Measurements from ENCODE around the gene NEDD8.
"Not testable (repeated sequence)": the region's sequence is repeated elsewhere in the genome, so short reads cannot be mapped to it uniquely, and the experiment has no call there.

Gene NEDD8

DNA sequence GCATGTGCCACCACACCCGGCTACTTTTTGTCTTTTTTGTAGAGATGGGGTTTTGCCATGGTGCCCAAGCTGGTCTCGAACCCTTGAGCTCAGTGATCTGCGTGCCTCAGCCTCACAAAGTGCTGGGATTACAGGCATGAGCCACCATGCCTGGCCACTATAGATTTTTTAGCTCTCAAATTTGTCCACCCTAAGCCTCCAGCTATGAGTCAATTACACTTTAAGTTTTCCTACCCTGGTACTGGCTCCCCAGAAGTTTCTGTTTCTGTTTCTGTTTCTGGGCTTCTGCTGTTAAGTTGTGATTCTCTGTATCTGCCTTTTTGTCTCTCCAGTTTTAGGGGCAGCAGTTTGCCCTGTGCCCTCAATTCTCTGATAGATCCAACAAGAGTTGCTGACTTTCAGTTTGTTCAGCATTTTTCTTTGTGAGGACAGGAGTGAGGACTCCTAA lies 14.6 kb upstream of the NEDD8 start:
- FAIRE-seq, result no peak

DNA sequence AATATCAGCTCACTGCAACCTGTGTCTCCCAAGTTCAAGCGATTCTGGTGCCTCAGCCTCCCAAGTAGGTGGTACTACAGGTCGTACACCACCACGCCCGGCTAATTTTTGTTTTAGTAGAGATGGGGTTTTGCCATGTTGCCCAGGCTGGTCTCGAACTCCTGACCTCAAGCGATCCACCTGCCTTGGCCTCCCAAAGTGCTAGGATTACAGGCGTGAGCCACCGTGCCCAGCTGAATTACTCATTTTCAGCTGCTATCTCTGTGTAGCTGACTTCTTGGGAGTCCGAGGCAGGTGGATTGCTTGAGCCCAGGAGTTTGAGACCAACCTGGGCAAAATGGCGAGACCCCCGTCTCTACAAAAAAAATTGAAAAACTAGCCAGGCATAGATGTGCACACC lies 13.2 kb upstream of the NEDD8 start:
- not testable (repeated sequence) for FAIRE-seq

DNA sequence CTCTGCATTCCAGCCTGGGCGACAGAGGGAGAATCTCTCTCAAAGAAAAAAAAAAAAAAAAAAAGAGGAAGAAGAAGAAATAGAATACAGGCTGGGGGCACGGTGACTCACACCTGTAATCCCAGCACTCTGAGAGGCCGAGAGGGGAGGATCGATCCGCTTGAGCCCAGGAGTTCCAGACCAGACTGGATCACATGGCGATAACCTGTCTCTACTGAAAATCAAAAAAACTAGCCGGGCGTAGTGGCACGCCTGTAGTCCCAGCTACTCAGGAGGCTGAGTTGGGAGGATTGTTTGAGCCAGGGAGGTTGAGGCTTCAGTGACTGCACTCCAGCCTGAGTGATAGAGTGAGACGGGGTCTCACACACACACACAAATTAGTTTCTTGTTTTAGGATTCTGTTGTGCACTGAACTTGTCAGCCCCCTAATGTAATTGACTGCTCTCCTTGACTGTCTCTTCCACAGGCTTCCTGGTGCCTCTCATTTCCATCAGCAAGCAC lies 11.2 kb upstream of the NEDD8 start:
- no peak for FAIRE-seq

DNA sequence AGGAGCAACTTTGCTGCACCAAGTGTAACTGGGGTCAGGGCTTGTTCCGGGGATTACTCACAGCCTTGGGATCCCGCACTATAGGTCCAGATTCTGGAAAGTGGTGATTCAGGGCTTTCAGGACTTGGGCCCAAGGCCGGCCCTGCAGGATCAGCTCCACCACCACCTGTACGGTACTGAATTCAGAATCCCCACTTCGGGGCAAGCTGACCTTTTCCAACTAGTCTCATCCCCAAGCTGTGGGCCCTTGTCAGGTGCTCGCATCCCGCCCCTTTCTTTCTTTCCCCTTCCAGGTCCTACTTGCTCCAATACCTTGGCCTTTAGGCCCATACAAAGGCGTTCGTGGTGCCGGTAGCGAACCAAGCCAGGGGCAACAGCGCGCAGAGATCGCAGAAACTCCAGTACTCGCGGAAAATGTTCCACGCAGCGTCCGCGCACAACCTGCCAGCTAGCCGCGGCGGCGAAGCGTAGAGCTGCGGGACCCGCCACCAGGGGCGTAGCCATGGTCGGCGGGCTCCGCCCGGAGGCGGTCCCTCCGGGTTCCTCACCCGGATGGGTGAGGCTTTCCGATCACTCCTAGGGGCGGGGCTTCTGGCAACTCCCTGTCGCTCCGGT lies 9.8 kb upstream of the NEDD8 start:
- no peak for FAIRE-seq

DNA sequence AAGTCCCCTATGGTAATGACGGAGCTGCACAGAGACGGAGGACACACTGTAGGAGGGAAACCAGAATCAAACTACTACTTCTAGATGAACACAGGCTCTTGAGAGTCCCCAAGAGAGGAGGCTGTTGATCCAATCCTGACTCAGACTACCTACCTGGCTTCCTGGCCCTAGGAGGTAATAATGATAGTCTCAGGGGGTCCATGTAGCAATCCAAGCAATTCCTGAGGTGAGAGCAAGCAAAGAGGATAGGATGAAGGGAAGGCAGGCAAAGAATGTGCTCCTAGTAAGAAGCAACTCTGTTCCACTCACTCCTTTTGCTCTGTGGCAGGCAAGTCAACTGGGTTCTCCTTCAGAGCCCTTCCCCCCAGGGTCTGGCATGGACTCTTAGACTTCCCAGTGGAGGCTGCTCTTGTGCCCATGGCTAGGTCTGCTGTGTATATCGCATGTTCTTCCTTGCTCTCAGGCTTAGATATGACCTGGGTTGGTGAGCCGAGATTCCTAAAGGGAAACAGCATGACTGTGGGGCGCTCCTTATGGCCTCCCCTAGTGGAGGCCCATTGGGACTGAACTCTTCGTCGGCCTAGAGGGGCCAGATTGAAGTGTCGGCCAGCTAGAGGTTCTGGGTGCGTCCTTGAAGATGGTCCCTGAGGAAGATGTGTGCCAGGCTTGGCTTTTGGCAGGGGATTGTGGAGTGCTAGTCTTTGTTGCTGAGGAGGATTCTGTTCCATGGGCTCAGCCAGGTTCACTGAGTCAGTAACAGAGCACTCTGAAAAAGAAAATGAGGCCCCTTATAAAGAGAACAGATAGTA lies 8.1 kb upstream of the NEDD8 start:
- no peak for FAIRE-seq

DNA sequence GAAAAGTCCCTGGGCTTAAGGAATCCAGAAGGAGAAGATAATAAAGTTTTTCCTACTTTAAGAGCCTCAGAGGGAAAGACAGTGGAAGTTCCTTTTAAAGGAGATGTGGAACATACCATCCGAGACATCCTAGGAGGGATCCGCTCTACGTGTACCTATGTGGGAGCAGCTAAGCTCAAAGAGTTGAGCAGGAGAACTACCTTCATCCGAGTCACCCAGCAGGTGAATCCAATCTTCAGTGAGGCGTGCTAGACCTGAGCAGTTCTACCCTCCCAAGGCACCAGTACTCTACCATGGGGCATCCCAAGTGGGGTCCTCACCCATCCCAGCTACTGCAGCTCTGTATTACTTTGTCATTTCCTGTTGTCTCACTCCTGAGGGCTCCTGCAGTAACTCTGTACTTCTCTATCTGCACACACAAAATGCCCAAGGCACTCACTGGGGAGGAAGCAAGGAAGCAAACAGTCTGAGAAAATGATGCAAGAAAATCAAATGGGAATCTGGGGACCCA lies 6.4 kb upstream of the NEDD8 start:
- no peak for FAIRE-seq

DNA sequence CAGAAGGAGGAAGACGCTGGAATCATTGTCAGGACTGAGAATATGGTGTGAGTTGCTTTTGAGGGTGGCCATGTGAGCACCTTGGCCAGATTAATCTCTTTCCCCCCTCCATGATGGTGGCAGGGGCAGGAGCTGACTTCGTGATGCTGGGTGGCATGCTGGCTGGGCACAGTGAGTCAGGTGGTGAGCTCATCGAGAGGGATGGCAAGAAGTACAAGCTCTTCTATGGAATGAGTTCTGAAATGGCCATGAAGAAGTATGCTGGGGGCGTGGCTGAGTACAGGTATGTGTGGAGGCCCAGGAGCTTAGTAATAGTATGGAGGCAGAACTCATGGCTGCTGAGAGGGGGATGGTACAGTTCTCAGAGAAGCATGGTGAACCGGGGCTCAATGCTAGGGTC lies 6.0 kb upstream of the NEDD8 start:
- FAIRE-seq, result no peak

DNA sequence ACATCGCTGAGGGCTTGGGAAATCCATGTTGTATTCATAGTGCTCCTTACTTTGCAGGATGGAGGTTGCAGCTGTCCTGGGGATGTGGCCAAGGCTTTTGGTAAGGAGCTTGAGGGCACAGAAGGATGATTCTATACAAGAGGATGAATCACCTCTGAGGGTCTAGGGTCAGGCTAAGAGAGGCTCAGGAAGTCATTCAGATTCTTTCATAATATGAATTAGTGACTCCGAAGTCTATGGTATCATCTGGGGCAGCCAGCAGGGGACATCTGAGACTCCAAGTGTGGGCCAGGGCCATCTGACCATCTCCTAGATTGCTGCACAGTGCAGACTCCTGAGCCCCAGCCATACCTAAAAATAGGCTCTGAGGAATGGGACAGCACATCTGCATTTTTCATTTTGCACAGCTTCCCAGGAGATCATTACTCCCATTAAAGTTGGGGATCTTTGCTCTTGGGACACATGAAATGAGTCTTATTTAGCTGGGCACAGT lies 5.3 kb upstream of the NEDD8 start:
- FAIRE-seq, result no peak

DNA sequence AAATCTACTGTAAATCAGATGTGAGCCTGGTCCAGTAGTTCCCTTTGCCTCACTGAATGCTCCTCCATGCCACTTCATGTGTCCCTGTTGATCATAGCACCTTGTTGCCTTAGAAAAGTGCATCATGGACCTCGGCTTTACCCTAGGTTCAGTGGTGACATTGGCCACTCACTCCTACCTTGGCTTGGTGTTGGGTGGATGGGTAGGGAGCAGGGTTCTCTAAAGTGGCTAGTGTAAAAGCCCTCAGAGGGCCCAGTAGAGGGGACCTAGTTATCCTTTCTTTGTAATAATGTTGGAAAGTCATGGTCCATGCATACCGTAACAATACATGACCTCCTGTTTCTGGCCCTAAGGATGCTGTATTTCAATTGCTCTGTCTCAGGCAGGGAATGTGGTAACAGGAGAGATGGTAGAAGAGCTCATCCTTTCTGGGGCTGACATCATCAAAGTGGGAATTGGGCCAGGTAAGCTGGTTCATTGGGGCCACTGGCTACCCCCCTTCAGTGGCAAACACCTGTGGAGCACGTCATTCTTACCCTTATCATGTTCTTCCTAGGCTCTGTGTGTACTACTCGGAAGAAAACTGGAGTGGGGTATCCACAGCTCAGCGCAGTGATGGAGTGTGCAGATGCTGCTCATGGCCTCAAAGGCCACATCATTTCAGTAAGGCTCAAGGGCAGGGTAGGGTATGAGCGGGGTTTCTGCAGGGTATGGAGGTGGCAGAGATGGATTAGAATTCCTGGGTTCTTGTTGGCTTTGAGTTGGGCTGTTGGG lies 4.7 kb upstream of the NEDD8 start:
- FAIRE-seq, result no peak

DNA sequence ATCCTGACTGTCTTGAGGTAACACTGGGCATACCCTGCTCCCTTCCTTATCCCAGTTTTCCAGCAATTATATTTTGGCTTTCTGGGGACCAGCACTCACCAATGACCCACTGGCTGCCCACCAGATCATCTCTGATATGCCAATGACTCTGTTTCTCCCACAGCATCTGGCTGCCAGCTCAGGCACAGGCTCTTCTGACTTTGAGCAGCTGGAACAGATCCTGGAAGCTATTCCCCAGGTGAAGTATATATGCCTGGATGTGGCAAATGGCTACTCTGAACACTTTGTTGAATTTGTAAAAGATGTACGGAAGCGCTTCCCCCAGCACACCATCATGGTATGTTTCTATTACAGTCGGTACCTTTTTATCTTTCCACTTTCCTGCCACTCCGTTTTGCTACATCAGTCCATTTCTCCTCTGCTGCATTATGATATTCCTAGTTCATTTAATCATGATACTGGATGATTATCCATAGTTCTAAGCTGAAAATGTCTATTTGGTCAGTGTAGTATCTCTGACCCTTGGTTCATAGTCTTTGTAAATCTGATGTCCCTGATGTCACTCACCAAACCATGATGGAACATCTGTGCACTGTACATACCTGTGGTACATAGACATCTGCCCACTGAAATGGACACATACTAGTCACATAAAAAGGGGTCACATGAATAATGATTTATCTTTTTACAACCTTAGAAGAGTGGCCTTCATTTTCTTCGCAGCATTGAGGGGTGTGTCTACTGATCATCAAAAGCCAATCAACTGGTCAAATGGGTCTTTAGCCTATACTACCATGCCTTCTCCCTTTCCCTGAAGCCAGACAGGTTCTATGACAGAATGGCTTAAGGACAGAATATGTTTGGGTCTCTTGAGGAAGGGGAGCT lies 3.9 kb upstream of the NEDD8 start:
- no peak for FAIRE-seq

DNA sequence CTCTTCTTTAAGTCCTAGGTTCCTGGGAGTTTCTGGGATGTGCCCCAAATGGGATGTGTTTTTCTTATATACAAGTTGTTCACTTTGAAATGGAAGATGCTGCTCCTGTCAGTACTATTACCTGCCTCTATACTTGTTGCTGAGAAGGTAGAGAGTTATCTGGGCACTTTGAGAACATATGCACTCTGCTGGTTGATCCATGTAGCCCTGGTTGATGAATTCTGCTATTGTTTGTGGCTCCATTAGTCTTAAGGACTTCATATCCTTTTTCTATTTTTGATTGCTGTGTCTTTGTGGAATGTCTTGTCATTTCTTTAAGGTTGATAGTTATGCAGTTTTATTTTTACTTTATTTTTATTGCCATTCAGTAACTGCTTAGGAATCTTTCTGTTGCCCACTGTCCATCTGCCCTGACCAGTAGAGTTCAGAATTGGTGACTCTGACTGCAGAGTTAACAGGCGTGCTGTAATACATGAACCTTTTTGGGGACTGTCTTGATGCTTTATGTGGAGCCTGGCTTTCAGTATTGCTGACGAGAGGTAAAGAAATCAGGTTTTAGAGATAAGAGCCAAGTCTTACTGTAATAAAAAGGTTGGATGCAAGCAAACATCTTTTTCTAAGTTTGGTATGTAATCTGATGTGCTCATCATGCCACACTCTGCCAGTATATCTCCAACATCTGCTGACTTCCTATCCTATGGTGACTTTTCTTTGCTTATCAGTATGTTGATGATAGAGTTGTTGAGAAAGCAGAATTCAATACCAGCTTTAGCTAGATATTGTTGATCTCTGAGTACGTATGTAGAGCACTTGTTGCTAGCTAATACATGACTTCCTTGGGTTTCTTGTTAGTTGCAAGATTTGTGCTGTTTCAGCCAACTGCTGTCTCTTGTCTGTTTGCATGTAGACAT lies 2.2 kb upstream of the NEDD8 start:
- no peak for FAIRE-seq

DNA sequence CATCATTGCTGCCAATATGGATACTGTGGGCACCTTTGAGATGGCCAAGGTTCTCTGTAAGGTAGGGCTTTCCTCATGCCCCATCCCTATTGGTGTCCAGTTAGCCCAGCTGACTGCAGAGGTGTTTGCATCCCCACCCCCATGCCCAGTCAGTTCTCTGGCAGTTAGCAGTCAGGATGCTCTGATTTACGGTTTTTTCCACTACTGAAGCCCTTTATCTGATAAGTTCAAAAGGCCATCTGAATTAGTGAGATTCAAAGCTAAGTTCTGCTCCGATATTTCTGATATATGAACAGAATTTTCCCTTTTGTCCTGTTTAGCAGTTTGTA lies 1.3 kb upstream of the NEDD8 start:
- no peak for FAIRE-seq

DNA sequence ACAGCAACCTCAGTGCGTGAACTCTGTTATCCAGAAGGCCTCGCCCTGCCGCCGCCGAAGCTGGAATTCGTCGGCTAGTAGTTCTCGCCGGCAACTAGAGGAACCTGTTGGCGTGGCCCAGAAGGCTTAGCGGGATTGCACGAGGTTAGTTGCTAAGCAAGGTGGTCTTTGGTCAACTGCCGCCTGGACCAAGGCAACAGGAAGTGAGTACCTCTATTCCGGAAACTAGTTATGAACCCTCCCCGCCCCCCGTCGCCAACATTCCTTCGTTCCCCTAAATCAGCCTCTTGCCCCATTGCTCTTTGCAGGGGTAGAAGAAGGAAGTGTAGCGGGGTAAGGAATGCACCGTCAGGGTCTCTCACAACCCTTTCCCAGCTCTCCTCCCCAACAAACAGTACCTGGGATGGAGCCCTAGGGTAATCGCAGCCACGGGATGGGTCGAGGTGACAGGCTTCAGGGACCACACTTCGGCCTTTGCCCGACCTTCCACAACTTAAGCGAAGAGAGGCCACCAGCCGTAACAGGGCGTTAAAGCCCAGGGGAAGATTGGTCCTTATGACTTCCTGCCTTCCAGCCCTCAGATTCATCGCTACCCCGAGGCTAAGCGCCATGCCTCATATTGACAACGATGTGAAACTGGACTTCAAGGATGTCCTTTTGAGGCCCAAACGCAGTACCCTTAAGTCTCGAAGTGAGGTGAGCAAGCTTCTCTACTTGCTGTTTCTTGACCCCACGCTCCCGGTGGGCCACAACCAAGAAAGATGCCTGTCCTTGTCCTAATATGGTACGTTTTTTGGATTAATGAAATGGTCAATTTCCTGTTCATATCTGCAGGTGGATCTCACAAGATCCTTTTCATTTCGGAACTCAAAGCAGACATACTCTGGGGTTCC lies 724 bp upstream of the NEDD8 start, which contains the start of gene GMPR2:
Gene GMPR2 (plus strand): TSS at position 285 of the 893 bp plus-strand sequence. CDS start 325 bp downstream, at position 610.
- no peak for FAIRE-seq

DNA sequence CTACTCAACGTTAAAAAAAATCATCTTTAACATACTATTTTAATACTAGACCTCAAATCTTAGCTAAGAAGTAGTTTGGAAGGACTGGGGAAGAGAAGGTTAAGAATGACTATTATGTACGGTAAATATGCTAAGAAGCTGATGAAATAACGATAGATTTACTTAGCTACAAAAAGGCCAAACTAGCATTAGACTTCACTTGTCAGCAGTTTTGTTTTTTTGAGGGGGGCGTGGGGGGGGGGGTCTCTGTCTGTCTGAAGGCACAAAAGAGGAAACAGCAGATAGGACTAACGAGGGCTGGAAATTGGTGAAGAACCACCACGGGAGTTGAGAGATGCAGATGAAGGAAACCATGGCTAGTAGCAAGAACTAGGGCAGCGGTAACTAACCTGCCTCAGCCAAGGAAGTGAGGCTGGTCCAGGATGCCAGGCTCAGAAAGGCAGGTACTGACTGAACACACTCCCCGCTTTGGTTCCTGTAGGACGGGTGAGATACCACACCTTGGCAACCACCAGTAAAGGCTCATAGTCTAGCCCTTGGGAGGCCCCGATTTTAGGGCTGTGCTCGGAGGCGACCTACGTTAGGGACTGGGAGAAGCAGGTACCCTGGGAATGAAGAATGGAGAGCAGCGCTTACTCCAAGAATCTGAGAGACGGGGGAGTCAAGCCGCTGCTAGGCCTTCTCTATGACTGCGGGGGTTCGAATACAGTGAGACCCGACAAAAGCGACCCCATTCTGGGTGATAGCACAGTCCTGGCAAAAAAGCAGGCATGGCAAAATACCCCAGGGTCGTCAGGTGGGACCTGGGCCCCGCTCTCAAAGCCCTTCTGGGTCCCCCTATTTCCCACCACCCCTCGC lies 675 bp downstream of the NEDD8 start:
- FAIRE-seq, result no peak

DNA sequence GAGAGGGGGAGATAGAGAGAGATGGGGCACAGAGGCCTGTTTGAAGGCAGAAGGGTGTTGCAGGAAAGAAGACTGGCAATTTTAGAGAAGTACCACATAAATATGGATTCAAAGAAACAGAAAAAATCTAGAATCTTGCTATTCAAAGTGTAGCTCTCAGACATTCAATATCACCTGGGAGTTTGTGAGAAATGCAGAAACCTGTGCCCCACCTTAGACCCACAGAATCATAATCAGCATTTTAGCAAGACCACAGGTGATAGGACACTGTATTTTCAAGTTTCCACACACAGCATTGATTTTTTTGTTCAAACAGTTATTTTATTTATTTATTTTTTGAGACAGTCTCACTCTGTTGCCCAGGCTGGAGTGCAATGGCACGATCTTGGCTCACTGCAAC lies 3.3 kb downstream of the NEDD8 start:
- no peak for FAIRE-seq

DNA sequence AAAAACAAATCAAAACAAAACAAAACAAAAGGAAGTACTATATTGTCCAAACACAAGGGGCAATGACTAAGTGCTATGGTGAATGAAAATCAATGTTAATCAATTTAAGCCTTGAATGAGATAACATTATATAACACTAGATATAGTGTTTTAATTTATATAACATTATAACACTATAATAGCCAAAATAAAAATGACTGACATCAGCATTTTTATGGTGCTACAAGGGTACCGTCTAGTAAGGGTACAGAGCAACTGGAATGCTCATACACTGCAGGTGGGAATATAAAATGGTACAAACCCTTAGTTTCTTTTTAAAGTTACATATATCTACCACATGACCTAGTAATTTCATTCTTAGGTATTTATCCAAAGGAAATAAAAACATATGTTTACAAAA lies 5.7 kb downstream of the NEDD8 start:
- no peak for FAIRE-seq

DNA sequence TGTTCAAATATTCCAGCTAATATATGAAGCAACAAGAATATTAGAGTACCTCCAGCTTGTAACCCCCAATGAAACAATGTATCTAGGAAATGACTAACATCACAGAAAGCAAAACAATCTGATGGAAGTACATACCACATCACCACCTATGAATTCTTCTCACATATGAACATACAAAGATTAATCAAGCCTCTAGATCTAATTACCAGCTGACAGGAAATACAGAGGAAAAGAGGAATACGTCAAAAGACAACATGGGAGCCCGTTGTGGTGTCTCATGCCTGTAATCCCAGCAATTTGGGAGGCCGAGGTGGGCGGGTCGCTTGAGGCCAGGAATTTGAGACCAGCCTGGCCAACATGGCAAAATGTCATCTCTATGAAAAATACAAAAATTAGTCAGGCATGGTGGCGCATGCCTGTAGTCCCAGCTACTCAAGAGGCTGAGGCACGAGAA lies 7.5 kb downstream of the NEDD8 start:
- no peak for FAIRE-seq

DNA sequence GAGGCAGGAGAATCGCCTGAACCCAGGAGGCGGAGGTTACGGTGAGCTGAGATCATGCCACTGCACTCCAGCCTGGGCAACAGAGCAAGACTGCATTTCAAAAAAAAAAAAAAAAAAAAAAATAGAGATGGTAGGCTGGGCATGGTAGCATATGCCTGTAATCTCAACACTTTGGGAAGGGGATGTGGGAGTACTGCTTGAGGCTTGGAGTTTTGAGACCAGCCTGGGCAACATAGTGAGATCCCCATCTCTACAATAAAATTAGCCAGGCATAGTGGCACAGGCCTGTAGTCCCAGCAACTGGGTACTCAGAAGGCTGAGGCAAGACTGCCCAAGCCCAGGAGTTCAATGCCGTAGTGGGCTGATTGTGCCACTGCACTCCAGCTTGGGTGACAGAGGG lies 9.2 kb downstream of the NEDD8 start:
- not testable (repeated sequence) for FAIRE-seq

DNA sequence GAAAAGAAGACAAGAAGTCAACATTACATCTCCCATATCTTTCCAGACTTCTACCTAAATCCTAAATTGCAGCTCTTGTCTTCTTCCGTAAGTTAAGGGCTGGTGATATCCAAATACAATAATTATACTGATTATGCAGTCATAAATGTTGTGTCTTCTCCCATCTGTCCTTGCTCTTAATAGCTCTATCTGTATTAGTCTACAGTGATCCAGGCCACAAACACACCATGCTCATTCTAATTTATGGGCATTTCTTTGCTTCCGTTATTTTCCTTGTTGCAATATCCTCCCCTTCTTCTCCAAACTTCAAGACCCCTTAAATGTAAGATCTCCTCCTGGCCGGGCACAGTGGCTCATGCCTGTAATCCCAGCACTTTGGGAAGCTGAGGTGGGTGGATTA lies 12.6 kb downstream of the NEDD8 start:
- FAIRE-seq, result no peak
